ENCODE results near the gene OR1I1.

GRCh38 chr19:15115080-15115479, 33.1 kb downstream of the OR1I1 start:
- no peak for TF ChIP-seq EZH2 (IDR thresholded peaks at IDR 0.05; ENCODE audit: low read depth)
- TF ChIP-seq CTCF (conservative IDR thresholded peaks at IDR 0.05): no peak

Data from PC-9 (cell line).